Measurements from ENCODE around the gene PRR29. TPM values are rescaled to one million over a fixed set of nuclear protein-coding genes. Genes with fewer than 3 reads are reported as not detected.
A peak's percentile ranks its signal among the peaks of the same experiment; 100 is the strongest.

The PRR29 gene
- 1 to 10 TPM in 1 of 4 donors, under 1 TPM in 2, not detected in 1; 0.20 to 1.3 (median 0.63) TPM for total RNA-seq

DNA sequence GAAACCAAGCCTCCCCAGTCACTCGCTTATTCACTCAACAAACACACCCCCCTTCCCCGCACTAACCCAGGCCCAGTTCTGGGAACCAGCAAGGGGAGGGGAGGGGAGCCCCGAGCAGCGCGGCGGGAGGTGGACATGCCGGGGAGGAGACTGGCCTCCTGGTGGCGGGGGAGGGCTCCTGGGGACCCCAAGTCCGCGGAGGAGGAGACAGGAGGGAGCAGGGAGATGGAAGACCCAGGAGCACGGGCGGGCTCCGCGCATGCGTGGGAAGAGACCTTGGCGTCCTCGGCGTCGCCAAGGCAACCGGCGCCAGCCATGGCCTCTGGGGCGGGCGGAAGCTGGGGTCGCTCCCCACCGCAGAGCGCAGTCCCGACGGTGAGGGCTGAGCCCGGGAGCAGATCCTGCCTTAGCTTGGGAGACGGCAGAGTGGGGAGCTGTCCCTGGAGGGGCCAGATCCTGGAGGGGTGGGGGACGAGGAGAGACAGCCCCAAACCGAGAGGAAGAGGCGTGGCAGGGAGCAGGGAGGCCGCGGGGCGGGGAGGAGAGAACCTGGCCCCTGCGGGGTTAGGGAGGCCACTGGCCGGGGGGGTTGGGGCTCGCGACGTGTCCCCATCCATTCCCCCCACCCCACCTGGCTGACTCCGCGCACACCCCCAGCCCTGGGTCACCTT lies at the start of gene PRR29:
Gene PRR29 (plus strand): TSS at position 302 of the 671 bp plus-strand sequence. CDS start 14 bp downstream, at position 316.
- Histone ChIP-seq H3K27ac (peak within 1 kb of the TSS in 1 of 4 donors; percentile 33), H3K4me1 (peaks cover 0 to 19% (median 14%) of the 10 kb centered on the region in 4 donors), H3K9me3 (no peaks in the 10 kb centered on the region), H3K4me3 (peak within 1 kb of the TSS; percentile 28 to 54 (median 51)), H3K36me3 (no peaks in the 10 kb centered on the region), H3K27me3 (peaks cover 0 to 53% of the 10 kb centered on the region in 2 donors)
- DNase-seq (ENCODE audit: low spot score in 2 of 2) = no peak
- 2 to 3% methylated on average over 22 to 35 of the region's 43 CpGs for WGBS, 2 donors
- TF ChIP-seq EP300 (IDR thresholded peaks at IDR 0.05) (no peak), POLR2A (IDR thresholded peaks at IDR 0.05) (no peak), CTCF (IDR thresholded peaks at IDR 0.05) (no peak)

- Histone ChIP-seq H3K4me3 (no peak overlapping the region), H3K36me3 (no peaks in the 10 kb centered on the region), H3K27me3 (peaks cover 0 to 16% of the 10 kb centered on the region in 2 donors), H3K9me3 (no peaks in the 10 kb centered on the region), H3K27ac (no peak overlapping the region), H3K4me1 (no peaks in the 10 kb centered on the region)
- 84 to 85% methylated on average over 9 of the region's 9 CpGs for WGBS, 2 donors
- DNase-seq (ENCODE audit: low spot score in 2 of 2) = no peak
- no peak for TF ChIP-seq EP300 (IDR thresholded peaks at IDR 0.05)
- no peak for TF ChIP-seq CTCF (IDR thresholded peaks at IDR 0.05)
- no peak for TF ChIP-seq POLR2A (IDR thresholded peaks at IDR 0.05)
Measured at GRCh38 chr17:63948521-63948920, 49.6 kb upstream of the PRR29 start.

- H3K36me3 ChIP-seq = no peaks in the 10 kb centered on the region
- TF ChIP-seq EP300 (IDR thresholded peaks at IDR 0.05) = no peak
- TF ChIP-seq POLR2A (IDR thresholded peaks at IDR 0.05) = no peak
- no peak for TF ChIP-seq CTCF (IDR thresholded peaks at IDR 0.05)
- peaks cover 0 to 16% of the 10 kb centered on the region in 2 donors for H3K27me3 ChIP-seq
- H3K27ac ChIP-seq = no peak overlapping the region
- H3K4me3 ChIP-seq = no peak overlapping the region
- no peak for DNase-seq (ENCODE audit: low spot score in 2 of 2)
- H3K4me1 ChIP-seq = peaks cover 0 to 3% (median 0%) of the 10 kb centered on the region in 4 donors
- 77 to 78% methylated on average over 15 to 18 of the region's 18 CpGs for WGBS, 2 donors
- H3K9me3 ChIP-seq = no peaks in the 10 kb centered on the region
Measured at GRCh38 chr17:63949576-63950250, 48.4 kb upstream of the PRR29 start.

DNA sequence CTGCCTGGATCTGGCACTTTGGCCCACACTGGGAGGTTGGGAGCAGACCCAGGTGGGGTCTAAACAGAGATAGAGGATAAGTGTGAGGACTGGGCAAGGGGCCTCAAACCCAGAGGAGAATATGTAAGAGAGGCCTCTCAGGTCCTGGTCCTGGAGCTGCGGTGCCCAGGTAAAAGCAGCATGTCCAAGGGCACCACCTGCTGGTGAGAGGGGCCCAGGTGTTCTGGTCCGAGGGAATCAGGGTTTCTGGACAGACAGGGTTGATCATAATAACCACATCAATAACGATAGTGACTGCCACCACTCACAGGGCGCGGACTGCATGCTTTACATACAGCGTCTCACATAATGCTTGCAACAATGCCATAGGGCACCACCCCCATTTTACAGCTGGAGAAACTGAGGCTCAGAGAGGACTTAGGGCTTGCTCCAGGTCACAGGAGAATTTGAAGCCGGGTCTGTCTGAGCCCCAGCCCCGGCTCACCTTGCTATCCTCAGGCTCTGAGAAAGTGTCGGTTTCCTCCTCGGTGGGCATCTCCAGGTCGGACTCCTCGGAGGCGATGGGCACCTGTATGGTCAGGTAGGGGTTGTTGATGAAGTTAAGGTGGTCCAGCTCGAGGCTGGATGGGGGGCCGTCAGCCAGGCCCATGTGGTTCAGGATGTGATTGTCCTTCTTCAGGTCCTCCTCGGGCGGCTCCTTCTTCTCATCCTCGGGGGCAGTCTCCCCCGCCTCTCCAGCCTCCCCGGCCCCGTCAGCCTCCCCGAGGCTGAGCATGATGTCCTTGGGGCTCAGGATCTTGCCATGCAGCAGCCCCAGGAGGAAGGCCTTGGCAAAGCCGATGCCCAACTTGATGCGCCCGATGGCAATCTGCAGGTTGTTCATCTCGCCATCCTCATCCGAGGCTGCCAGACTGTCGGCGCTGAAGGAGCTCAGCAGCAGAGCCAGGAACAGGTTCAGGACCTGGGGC lies 46.9 kb upstream of the PRR29 start:
- Histone ChIP-seq H3K4me3 (no peak overlapping the region), H3K4me1 (peaks cover 0 to 3% (median 0%) of the 10 kb centered on the region in 4 donors), H3K27me3 (peaks cover 0 to 16% of the 10 kb centered on the region in 2 donors), H3K27ac (no peak overlapping the region), H3K9me3 (no peaks in the 10 kb centered on the region), H3K36me3 (no peaks in the 10 kb centered on the region)
- TF ChIP-seq EP300 (IDR thresholded peaks at IDR 0.05) (no peak), POLR2A (IDR thresholded peaks at IDR 0.05) (no peak), CTCF (IDR thresholded peaks at IDR 0.05) (peak in 1 of 5 experiments; percentile 34)
- DNase-seq (ENCODE audit: low spot score in 2 of 2) = no peak
- WGBS, 2 donors = 88 to 90% methylated on average over 28 to 29 of the region's 29 CpGs
